Hematopoietic multipotent progenitor cell treated with erythropoietin and hydrocortisone succinate and interleukin-3 and kit ligand, for 17 days (in vitro differentiated cells): ENCODE results near the gene CNTNAP2.
"Not testable (repeated sequence)": the region's sequence is repeated elsewhere in the genome, so short reads cannot be mapped to it uniquely, and the experiment has no call there.

Experiments used
- DNase-seq: peaks from one replicate; pipeline ENCODE4 v3.0.0-alpha.2; 2015; ENCODE audit warnings: low spot score

Gene CNTNAP2

GRCh38 chr7:146150153-146150552, 33.6 kb downstream of the CNTNAP2 start:
- DNase-seq: no peak

- no peak for DNase-seq
Measured at GRCh38 chr7:146172112-146172511, 55.5 kb downstream of the CNTNAP2 start.

GRCh38 chr7:146175716-146176115, 59.1 kb downstream of the CNTNAP2 start:
- no peak for DNase-seq

GRCh38 chr7:146176860-146177259, 60.3 kb downstream of the CNTNAP2 start:
- no peak for DNase-seq

- DNase-seq: no peak
Measured at GRCh38 chr7:146177301-146177700, 60.7 kb downstream of the CNTNAP2 start.

GRCh38 chr7:146185844-146186243, 69.2 kb downstream of the CNTNAP2 start:
- DNase-seq: no peak

GRCh38 chr7:146191428-146191827, 74.8 kb downstream of the CNTNAP2 start:
- DNase-seq: not testable (repeated sequence)

GRCh38 chr7:146201945-146202344, 85.3 kb downstream of the CNTNAP2 start:
- DNase-seq: no peak

- no peak for DNase-seq
Measured at GRCh38 chr7:146206270-146206669, 89.7 kb downstream of the CNTNAP2 start.

- DNase-seq: no peak
Measured at GRCh38 chr7:146208492-146208891, 91.9 kb downstream of the CNTNAP2 start.

GRCh38 chr7:146214842-146215241, 98.2 kb downstream of the CNTNAP2 start:
- no peak for DNase-seq

- no peak for DNase-seq
Measured at GRCh38 chr7:146216396-146217041, 99.9 kb downstream of the CNTNAP2 start.

- DNase-seq: no peak
Measured at GRCh38 chr7:146223851-146224250, 107.2 kb downstream of the CNTNAP2 start.

- DNase-seq: no peak
Measured at GRCh38 chr7:146232604-146233003, 116.0 kb downstream of the CNTNAP2 start.

- DNase-seq: no peak
Measured at GRCh38 chr7:146235195-146235594, 118.6 kb downstream of the CNTNAP2 start.

- DNase-seq: no peak
Measured at GRCh38 chr7:146242661-146243060, 126.1 kb downstream of the CNTNAP2 start.

GRCh38 chr7:146247991-146248390, 131.4 kb downstream of the CNTNAP2 start:
- not testable (repeated sequence) for DNase-seq

GRCh38 chr7:146248744-146249143, 132.1 kb downstream of the CNTNAP2 start:
- not testable (repeated sequence) for DNase-seq

- no peak for DNase-seq
Measured at GRCh38 chr7:146249272-146249671, 132.7 kb downstream of the CNTNAP2 start.

- DNase-seq: no peak
Measured at GRCh38 chr7:146255609-146256008, 139.0 kb downstream of the CNTNAP2 start.

- no peak for DNase-seq
Measured at GRCh38 chr7:146262527-146262926, 145.9 kb downstream of the CNTNAP2 start.

GRCh38 chr7:146276888-146277287, 160.3 kb downstream of the CNTNAP2 start:
- DNase-seq: no peak

GRCh38 chr7:146285418-146285817, 168.8 kb downstream of the CNTNAP2 start:
- no peak for DNase-seq

GRCh38 chr7:146290746-146291145, 174.1 kb downstream of the CNTNAP2 start:
- DNase-seq: no peak
